Measurements from ENCODE around the gene SLC38A10. TPM values are rescaled to one million over a fixed set of nuclear protein-coding genes. Genes with fewer than 3 reads are reported as not detected.

Gene SLC38A10
- total RNA-seq, 1 donor from 2014 or later: 97.1 TPM

GRCh38 chr17:81336296-81336929 is 41.3 kb upstream of the SLC38A10 start:
- Mint-ChIP-seq H3K4me3 (no peak overlapping the region), H3K36me3 (ENCODE audit: low read depth) (no peaks in the 10 kb centered on the region), H3K9me3 (no peaks in the 10 kb centered on the region), H3K4me1 (no peaks in the 10 kb centered on the region), H3K27me3 (peaks cover 31% of the 10 kb centered on the region), H3K27ac (no peak overlapping the region)
- TF ChIP-seq, protein P1, sequence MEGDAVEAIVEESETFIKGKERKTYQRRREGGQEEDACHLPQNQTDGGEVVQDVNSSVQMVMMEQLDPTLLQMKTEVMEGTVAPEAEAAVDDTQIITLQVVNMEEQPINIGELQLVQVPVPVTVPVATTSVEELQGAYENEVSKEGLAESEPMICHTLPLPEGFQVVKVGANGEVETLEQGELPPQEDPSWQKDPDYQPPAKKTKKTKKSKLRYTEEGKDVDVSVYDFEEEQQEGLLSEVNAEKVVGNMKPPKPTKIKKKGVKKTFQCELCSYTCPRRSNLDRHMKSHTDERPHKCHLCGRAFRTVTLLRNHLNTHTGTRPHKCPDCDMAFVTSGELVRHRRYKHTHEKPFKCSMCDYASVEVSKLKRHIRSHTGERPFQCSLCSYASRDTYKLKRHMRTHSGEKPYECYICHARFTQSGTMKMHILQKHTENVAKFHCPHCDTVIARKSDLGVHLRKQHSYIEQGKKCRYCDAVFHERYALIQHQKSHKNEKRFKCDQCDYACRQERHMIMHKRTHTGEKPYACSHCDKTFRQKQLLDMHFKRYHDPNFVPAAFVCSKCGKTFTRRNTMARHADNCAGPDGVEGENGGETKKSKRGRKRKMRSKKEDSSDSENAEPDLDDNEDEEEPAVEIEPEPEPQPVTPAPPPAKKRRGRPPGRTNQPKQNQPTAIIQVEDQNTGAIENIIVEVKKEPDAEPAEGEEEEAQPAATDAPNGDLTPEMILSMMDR (IDR thresholded peaks at IDR 0.05): no peak
- POLR2A ChIA-PET: no interaction called here
- no peak for ATAC-seq (ENCODE audit: low read depth)
- intact Hi-C loops (cut with micrococcal nuclease): no loop called here
- no peak for DNase-seq
- CTCF ChIA-PET: no interaction called here

DNA sequence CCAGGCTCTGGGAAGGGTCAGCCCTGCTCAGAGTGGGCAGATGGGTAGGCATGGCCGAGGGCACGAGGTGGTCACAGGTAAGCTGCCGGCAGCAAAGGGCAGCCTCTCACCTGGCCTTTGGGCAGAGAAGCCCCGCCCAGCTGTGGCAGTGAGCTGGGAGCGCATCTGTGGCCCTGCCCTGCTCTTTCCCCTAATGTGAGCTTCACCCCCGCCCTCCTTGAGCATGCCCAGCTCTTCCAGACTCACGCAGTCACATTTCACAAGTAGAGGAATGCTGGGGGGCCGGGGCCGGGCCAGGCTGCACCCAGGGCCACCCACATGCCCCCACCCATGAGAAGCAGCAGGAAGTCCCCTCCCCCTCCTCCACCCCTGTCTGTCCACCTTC is 40.7 kb upstream of the SLC38A10 start:
- Mint-ChIP-seq H3K4me3 (no peak overlapping the region), H3K9me3 (no peaks in the 10 kb centered on the region), H3K4me1 (no peaks in the 10 kb centered on the region), H3K36me3 (ENCODE audit: low read depth) (no peaks in the 10 kb centered on the region), H3K27ac (no peak overlapping the region), H3K27me3 (peaks cover 31% of the 10 kb centered on the region)
- intact Hi-C loops (cut with micrococcal nuclease): no loop called here
- TF ChIP-seq, protein P1 (IDR thresholded peaks at IDR 0.05): no peak
- ATAC-seq (ENCODE audit: low read depth) (no peak), DNase-seq (no peak)
- CTCF ChIA-PET: no interaction called here
- POLR2A ChIA-PET: no interaction called here

- ChIA-PET CTCF (no interaction called here), POLR2A (no interaction called here)
- Mint-ChIP-seq H3K9me3 (no peaks in the 10 kb centered on the region), H3K4me1 (no peaks in the 10 kb centered on the region), H3K36me3 (ENCODE audit: low read depth) (no peaks in the 10 kb centered on the region), H3K27me3 (peaks cover 29% of the 10 kb centered on the region), H3K27ac (no peak overlapping the region), H3K4me3 (no peak overlapping the region)
- DNase-seq (no peak), ATAC-seq (ENCODE audit: low read depth) (no peak)
- intact Hi-C loops (cut with micrococcal nuclease): no loop called here
- TF ChIP-seq, protein P1 (IDR thresholded peaks at IDR 0.05): no peak
These were observed 40.1 kb upstream of the SLC38A10 start for GRCh38 chr17:81334987-81335772.

DNA sequence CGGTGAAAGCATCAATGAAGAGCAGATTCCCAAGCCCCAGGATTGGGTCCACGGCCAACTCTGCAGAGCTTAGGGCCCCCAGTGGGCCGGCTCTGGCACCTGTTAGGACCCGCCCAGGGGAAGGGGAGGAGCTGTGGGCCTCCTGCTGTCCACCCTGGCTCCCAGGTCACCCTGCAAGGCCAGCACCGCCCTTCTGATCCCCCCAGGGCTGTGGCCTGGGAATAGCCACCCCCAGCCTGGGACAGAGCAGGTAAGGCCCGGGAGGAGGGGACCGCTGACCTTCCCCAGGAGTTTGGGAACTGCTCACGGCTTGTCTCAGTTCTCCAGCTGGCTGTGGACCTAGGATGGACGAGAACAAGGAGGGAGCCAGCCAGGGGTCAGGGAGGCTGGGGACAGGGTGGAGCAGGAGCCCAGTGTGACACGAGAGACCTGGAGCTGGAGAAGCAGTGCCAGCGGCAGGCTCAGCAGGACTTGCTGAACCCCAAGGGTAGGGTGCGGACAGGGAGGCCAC is 39.3 kb upstream of the SLC38A10 start:
- peaks cover 29% of the 10 kb centered on the region for H3K27me3 Mint-ChIP-seq
- peaks cover 2% of the 10 kb centered on the region for H3K4me1 Mint-ChIP-seq
- ATAC-seq (ENCODE audit: low read depth) (no peak), DNase-seq (no peak)
- H3K36me3 Mint-ChIP-seq (ENCODE audit: low read depth): no peaks in the 10 kb centered on the region
- ChIA-PET CTCF (no interaction called here), POLR2A (interaction anchor here (0.5 to 0.6 kb wide), 2 partner anchors 64 to 150 kb away, joined by 3 to 6 read pairs; no protein-coding TSS in a partner anchor)
- no peaks in the 10 kb centered on the region for H3K9me3 Mint-ChIP-seq
- H3K4me3 Mint-ChIP-seq: no peak overlapping the region
- intact Hi-C loops (cut with micrococcal nuclease): no loop called here
- H3K27ac Mint-ChIP-seq: no peak overlapping the region
- TF ChIP-seq, protein P1 (IDR thresholded peaks at IDR 0.05): no peak

DNA sequence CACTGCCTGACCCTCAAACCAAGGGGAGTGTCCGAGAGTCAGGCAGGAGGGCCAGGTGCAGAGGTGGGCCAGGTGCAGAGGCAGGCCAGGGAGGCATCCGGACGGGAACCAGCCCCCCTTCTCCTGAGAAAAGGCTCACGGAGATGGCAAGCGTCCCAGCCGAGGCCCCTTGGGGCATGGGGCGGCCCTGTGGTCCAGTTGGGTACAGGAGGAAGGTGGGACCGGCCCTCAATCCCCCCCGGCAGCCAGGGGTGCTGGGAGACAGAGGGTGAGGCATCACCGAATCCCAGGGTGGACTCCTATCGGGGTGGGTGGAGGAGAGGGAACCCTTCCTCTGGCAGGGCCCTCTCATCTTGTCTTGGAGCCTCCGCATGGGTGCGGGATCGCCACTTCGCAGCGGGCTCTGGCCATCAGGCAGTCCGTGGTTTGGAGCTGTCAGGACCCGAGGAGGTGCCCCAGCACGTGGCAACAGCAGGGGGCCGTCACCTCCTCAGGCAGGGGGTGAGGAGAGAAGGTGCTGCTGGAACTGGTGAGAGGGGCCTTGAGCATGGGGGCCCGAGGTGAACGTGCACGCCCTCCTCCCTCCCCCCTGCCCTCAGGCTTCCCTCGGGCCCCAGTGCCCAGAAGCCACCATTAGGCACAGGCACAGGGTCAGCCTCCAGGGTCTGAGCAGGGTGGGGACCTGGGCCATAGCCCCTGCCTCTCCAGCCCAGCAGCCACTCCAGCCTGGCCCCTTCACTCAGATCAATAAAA is 38.7 kb upstream of the SLC38A10 start:
- Mint-ChIP-seq H3K36me3 (ENCODE audit: low read depth) (no peaks in the 10 kb centered on the region), H3K27ac (no peak overlapping the region), H3K4me3 (no peak overlapping the region), H3K27me3 (peaks cover 23% of the 10 kb centered on the region), H3K4me1 (peaks cover 4% of the 10 kb centered on the region), H3K9me3 (no peaks in the 10 kb centered on the region)
- TF ChIP-seq, protein P1 (IDR thresholded peaks at IDR 0.05): no peak
- POLR2A ChIA-PET: interaction anchor here (0.5 to 0.6 kb wide), 2 partner anchors 65 to 151 kb away, joined by 3 to 6 read pairs; no protein-coding TSS in a partner anchor
- intact Hi-C loops (cut with micrococcal nuclease): no loop called here
- ATAC-seq (ENCODE audit: low read depth) (no peak), DNase-seq (no peak)
- CTCF ChIA-PET: no interaction called here

Data from activated B cell treated with CpG ODN at 0.5 μM for 24 hours (primary cell).